Pancreas (tissue), 10 donors: ENCODE measurements around the gene ELOVL6. TPM values are rescaled to one million over a fixed set of nuclear protein-coding genes. Genes with fewer than 3 reads are reported as not detected.
A peak's percentile ranks its signal among the peaks of the same experiment; 100 is the strongest.

ENCODE experiments used
- ATAC-seq, 4 donors: fragments of 200-7000 bp; cut with Tn5 transposase; one replicate each; pipeline versions ENCODE4 v1.8.0 to v1.9.1; 2020; ENCODE audit warnings: mild to moderate bottlenecking in 4 of 4, moderate library complexity in 4 of 4
- DNase-seq, 6 donors: peaks; one replicate each; pipeline ENCODE4 v3.0.0-alpha.2; 2020
- FAIRE-seq: peaks from 2 replicates; lab custom pipeline; 2012; peaks lifted over from hg19 to GRCh38; lab: Jason Lieb, UNC
- H3K27ac ChIP-seq, 4 donors: fragments of 200-600 bp; sonication (generic); 1 replicate in 3 of 4; 2 replicates in 1 of 4; pipeline versions ENCODE4 v1.5.0 to v1.8.0; 2020
- H3K27me3 ChIP-seq, 4 donors: fragments of 200-600 bp; one replicate each; pipeline ENCODE4 v1.8.0; 2021
- H3K36me3 ChIP-seq, 3 donors: fragments of 200-600 bp; sonication (generic) in 1 of 3; one replicate each; pipeline versions ENCODE4 v1.5.0 to v1.8.0; 2020 to 2021
- H3K4me1 ChIP-seq, 3 donors: fragments of 200-600 bp; one replicate each; pipeline ENCODE4 v1.8.0; 2021
- H3K4me3 ChIP-seq, 4 donors: fragments of 200-600 bp; sonication (generic) in 2 of 4; one replicate each; pipeline versions ENCODE4 v1.5.0 to v1.8.0; 2020 to 2021
- H3K9me3 ChIP-seq, 4 donors: fragments of 200-600 bp; one replicate each; pipeline ENCODE4 v1.8.0; 2021
- CTCF ChIP-seq, 4 donors: fragments of 200-600 bp; sonication (generic) in 3 of 4; IDR thresholded peaks; one replicate each; pipeline versions ENCODE4 v1.5.0 to v1.8.0; 2021; ENCODE audit warnings: antibody characterized with exemption in 4 of 4
- WGBS, 2 donors: extraction: QIAGEN DNeasy Blood & Tissue Kit; methylation state at CpG; one replicate each; pipeline ENCODE4 v1.1.7; 2013; 5-methylcytosine and 5-hydroxymethylcytosine counted together
- intact Hi-C, 3 donors: fragments of 100-400 bp; cut with DNase I; formaldehyde crosslinking; loops; one replicate each; pipeline versions ENCODE4 v1.11.1 to v1.14.2; 2022
- polyA plus RNA-seq, 2 donors: library from polyadenylated mRNA; stranded (reverse); fragments of 200-250 nt; gene quantifications; one replicate each; pipeline ENCODE4 v1.2.3, GENCODE V29; 2013
- total RNA-seq, 6 donors: library from RNA; stranded (reverse); fragmentation: NEBNext Ultra II Directional in 4 of 6; extraction: Animal tissue kit (Norgen Biotek cat#: 25700) in 4 of 6; gene quantifications; one replicate each; pipeline versions ENCODE4 v1.2.1 to v1.2.4, GENCODE V29; 2021 to 2023
- donor health status: healthy with polysubstance abuse.
- donor health status: DM: no; HTN: no; CAD: no; lungs with moderate emphysema.
- donor health status: DM: no; HTN: no; CAD: no.
- donor health status: control.
- donor health status: control.
- donor health status: Bipolar disorder and iron deficiency.
- donor health status: DM: yes; HTN: yes; CAD: no.
- donor health status: DM: no; HTN: no; CAD: no.
- donor health status: DM: no; HTN: no; CAD: no.
- donor health status: DM: yes; HTN: yes; CAD: no.

ELOVL6 gene
- total and polyA plus RNA-seq, 8 donors = 0.69 to 3.5 (median 1.8) TPM

DNA sequence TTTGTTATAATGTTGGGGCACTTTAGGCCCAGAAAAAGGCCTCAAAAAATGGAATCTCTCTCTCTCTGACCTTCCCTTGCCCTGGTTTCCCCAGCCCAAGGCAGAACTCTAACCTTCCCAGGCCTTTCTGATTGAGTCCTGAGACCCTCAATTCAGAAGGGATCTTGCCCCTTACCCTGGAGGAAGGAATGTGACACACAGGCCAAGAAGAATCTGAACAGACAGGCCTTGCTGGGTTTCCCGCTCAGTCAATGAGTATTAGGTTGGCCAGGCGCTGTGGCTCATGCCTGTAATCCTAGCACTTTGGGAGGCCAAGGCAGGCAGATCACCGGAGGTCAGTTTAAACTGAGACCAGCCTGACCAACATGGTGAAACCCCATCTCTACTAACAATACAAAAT is 27.6 kb downstream of the ELOVL6 start:
- H3K36me3 ChIP-seq = no peaks in the 10 kb centered on the region
- H3K27ac ChIP-seq = no peak overlapping the region
- DNase-seq = no peak
- WGBS, 2 donors = 97% methylated on average over 3 of the region's 3 CpGs
- intact Hi-C loops = no loop called here
- TF ChIP-seq CTCF (IDR thresholded peaks at IDR 0.05) = no peak
- H3K4me3 ChIP-seq = no peak overlapping the region
- no peak for FAIRE-seq
- peaks cover 0 to under 1% (median 0%) of the 10 kb centered on the region in 3 donors for H3K4me1 ChIP-seq
- no peak for ATAC-seq
- H3K27me3 ChIP-seq = no peaks in the 10 kb centered on the region
- no peaks in the 10 kb centered on the region for H3K9me3 ChIP-seq

- no peak overlapping the region for H3K27ac ChIP-seq
- no peak for DNase-seq
- no peaks in the 10 kb centered on the region for H3K36me3 ChIP-seq
- FAIRE-seq = no peak
- no peak for TF ChIP-seq CTCF (IDR thresholded peaks at IDR 0.05)
- intact Hi-C loops = no loop called here
- peak in 3 of 4 donors; percentile 65 to 85 (median 66) for ATAC-seq
- 55 to 61% methylated on average over 5 of the region's 5 CpGs for WGBS, 2 donors
- H3K27me3 ChIP-seq = no peaks in the 10 kb centered on the region
- peaks cover 0 to 10% (median 0%) of the 10 kb centered on the region in 3 donors for H3K4me1 ChIP-seq
- H3K9me3 ChIP-seq = no peaks in the 10 kb centered on the region
- H3K4me3 ChIP-seq = no peak overlapping the region
Measured at GRCh38 chr4:110165382-110166286, 32.8 kb downstream of the ELOVL6 start.

GRCh38 chr4:110164856-110165255 is 33.6 kb downstream of the ELOVL6 start:
- peaks cover 0 to 10% (median 0%) of the 10 kb centered on the region in 3 donors for H3K4me1 ChIP-seq
- intact Hi-C loops = no loop called here
- H3K27ac ChIP-seq = no peak overlapping the region
- DNase-seq = no peak
- no peak overlapping the region for H3K4me3 ChIP-seq
- no peaks in the 10 kb centered on the region for H3K36me3 ChIP-seq
- TF ChIP-seq CTCF (IDR thresholded peaks at IDR 0.05) = no peak
- ATAC-seq = no peak
- H3K9me3 ChIP-seq = no peaks in the 10 kb centered on the region
- no peaks in the 10 kb centered on the region for H3K27me3 ChIP-seq
- WGBS, 2 donors = 86% methylated on average over 2 of the region's 2 CpGs
- FAIRE-seq = no peak

DNA sequence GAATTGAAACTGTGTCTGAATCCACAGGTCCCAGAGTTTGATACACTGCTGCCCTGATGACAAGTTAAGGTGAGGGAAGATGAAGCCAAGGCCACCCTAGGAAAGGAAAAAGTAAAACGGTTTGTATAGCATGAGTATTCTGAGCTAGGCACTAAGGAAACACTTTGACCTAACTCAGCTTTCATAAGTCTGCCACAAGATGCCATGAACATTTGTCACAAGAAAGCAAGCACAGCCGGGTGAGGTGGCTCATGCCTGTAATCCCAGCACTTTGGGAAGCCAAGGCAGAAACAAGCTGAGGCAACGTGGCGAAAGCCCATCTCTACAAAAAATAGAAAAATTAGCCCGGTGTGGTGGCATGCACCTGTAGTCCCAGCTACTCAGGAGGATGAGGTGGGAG is 34.2 kb downstream of the ELOVL6 start:
- H3K4me3 ChIP-seq = no peak overlapping the region
- FAIRE-seq = no peak
- DNase-seq = no peak
- TF ChIP-seq CTCF (IDR thresholded peaks at IDR 0.05) = no peak
- intact Hi-C loops = no loop called here
- no peaks in the 10 kb centered on the region for H3K36me3 ChIP-seq
- WGBS, 2 donors = 90% methylated on average over 5 of the region's 5 CpGs
- H3K27ac ChIP-seq = no peak overlapping the region
- no peak for ATAC-seq
- H3K9me3 ChIP-seq = no peaks in the 10 kb centered on the region
- H3K4me1 ChIP-seq = peaks cover 0 to 10% (median 0%) of the 10 kb centered on the region in 3 donors
- no peaks in the 10 kb centered on the region for H3K27me3 ChIP-seq
